ENCODE results near the gene PSMA1.

GRCh38 chr11:14480716-14481115 is 39.5 kb downstream of the PSMA1 start:
- TF ChIP-seq POLR2A (IDR thresholded peaks at IDR 0.05) (no peak), CTCF (IDR thresholded peaks at IDR 0.05) (no peak)
